ENCODE data around the gene FAM120A.

FAM120A gene

GRCh38 chr9:93557366-93558137 is 106.1 kb downstream of the FAM120A start:
- DNase-seq (ENCODE audit: low spot score), result no peak

GRCh38 chr9:93558503-93558902 is 107.0 kb downstream of the FAM120A start:
- DNase-seq (ENCODE audit: low spot score), result no peak

- DNase-seq (ENCODE audit: low spot score), result no peak
Observed at GRCh38 chr9:93560991-93561390, 109.5 kb downstream of the FAM120A start.

GRCh38 chr9:93562157-93562556 is 110.7 kb downstream of the FAM120A start:
- no peak for DNase-seq (ENCODE audit: low spot score)

GRCh38 chr9:93565089-93565488 is 113.6 kb downstream of the FAM120A start:
- no peak for DNase-seq (ENCODE audit: low spot score)

- peak; percentile 99 for DNase-seq (ENCODE audit: low spot score)
Observed at GRCh38 chr9:93566408-93567270, 115.2 kb downstream of the FAM120A start.

GRCh38 chr9:93567271-93567959 is 115.9 kb downstream of the FAM120A start:
- DNase-seq (ENCODE audit: low spot score), result no peak

GRCh38 chr9:93568169-93568568 is 116.7 kb downstream of the FAM120A start:
- DNase-seq (ENCODE audit: low spot score), result no peak

- no peak for DNase-seq (ENCODE audit: low spot score)
Observed at GRCh38 chr9:93569621-93570174, 118.2 kb downstream of the FAM120A start.

GRCh38 chr9:93572221-93572620 is 120.7 kb downstream of the FAM120A start:
- no peak for DNase-seq (ENCODE audit: low spot score)

- DNase-seq (ENCODE audit: low spot score), result no peak
Observed at GRCh38 chr9:93572636-93573515, 121.4 kb downstream of the FAM120A start.

- no peak for DNase-seq (ENCODE audit: low spot score)
Observed at GRCh38 chr9:93573516-93573828, 122.0 kb downstream of the FAM120A start.

- no peak for DNase-seq (ENCODE audit: low spot score)
Observed at GRCh38 chr9:93574091-93574899, 122.8 kb downstream of the FAM120A start.

GRCh38 chr9:93574900-93575795 is 123.7 kb downstream of the FAM120A start:
- no peak for DNase-seq (ENCODE audit: low spot score)

GRCh38 chr9:93575796-93576257 is 124.3 kb downstream of the FAM120A start:
- DNase-seq (ENCODE audit: low spot score), result peak; percentile 55

- peak; percentile 52 for DNase-seq (ENCODE audit: low spot score)
Observed at GRCh38 chr9:93576258-93577077, 125.0 kb downstream of the FAM120A start, which contains the start of gene PHF2. TSS of gene PHF2 (plus strand) at chr9:93576584. CDS start at chr9:93576774, 190 bp downstream.

GRCh38 chr9:93577078-93577974 is 125.8 kb downstream of the FAM120A start:
- no peak for DNase-seq (ENCODE audit: low spot score)
